Activated T-cell treated with anti-CD3 and anti-CD28 coated beads, Interleukin-2, amount 50 U/mL, for 4 hours (primary cell): ENCODE measurements around the gene SLC36A1. TPM values are rescaled to one million over a fixed set of nuclear protein-coding genes. Genes with fewer than 3 reads are reported as not detected.
"Not testable (repeated sequence)": the region's sequence is repeated elsewhere in the genome, so short reads cannot be mapped to it uniquely, and the experiment has no call there.

Source experiments
- ATAC-seq, 2 donors: fragments of 200-7000 bp; cut with Tn5 transposase; one replicate each; pipeline ENCODE4 v1.10.0; 2021
- DNase-seq: peaks from one replicate; pipeline ENCODE4 v3.0.0-alpha.2; 2020
- H3K27me3 Mint-ChIP-seq: one replicate; pipeline ENCODE4 v1.8.0; 2021; ENCODE audit warnings: low read depth, mixed read lengths
- H3K36me3 Mint-ChIP-seq: one replicate; pipeline ENCODE4 v1.8.0; 2022; ENCODE audit warnings: mixed read lengths; ENCODE audit not compliant: insufficient read depth
- H3K4me1 Mint-ChIP-seq: one replicate; pipeline ENCODE4 v1.8.0; 2021; ENCODE audit warnings: low read depth, mixed read lengths
- H3K4me3 Mint-ChIP-seq: one replicate; pipeline ENCODE4 v1.8.0; 2021; ENCODE audit warnings: mild to moderate bottlenecking, moderate library complexity, mixed read lengths
- H3K9me3 Mint-ChIP-seq: one replicate; pipeline ENCODE4 v1.8.0; 2021; ENCODE audit warnings: mixed read lengths
- total RNA-seq, 3 donors: library from RNA; stranded (reverse); gene quantifications; one replicate each; pipeline ENCODE4 v1.2.1, GENCODE V29; 2021

The SLC36A1 gene
- total RNA-seq = 1 to 10 TPM; 6.8 to 8.2 (median 6.8) TPM

DNA sequence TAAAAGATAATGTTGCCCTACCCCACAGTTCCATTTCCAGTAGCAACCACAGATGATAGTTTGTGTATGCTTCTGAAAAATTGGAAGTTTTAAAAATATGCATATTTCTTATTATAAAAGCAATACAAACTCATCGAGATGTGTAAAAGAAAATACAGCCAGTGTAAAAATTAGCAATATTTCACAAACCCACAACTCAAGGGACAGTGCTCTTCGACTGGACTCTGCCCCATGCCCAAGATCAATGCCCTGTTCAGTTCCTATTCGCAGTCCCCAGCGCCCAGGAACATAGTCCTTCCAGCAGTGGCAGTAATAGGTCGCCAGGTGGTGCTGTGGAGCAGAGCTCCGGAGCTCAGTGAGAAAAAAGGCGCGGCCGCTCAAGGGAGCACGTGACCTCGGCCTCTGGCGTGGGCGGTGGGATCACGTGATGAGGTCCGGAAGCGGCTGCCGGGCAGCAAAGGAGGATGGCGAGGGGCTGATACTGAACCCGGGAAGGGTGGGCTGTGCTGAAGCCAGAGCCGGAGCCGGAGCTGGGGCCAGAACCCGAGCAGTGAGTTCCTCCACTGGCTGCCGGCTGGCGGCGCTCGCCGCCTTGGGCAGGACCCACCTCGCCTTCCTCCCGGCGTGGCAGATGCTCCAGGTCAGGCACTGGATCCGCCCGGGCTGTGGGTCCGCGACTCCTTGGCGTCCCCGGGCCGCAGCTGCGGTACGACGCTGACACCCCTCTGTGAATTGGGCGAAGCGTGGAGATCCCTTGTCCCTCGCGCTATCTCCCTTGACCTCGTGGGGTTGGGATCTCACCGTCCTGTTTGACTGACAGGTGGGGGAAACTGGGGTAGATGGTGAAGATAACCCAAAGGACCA lies at the start of gene SLC36A1:
Gene SLC36A1, plus strand, starts transcription at position 430 of the 864 bp plus-strand sequence. CDS start 11,190 bp downstream, outside the sequence.
- ATAC-seq = peak; percentile 91 to 97
- Mint-ChIP-seq H3K27me3 (peaks cover 7% of the 10 kb centered on the region), H3K4me1 (peaks cover 18% of the 10 kb centered on the region), H3K4me3 (peak within 1 kb of the TSS; percentile 94), H3K36me3 (no peaks in the 10 kb centered on the region), H3K9me3 (no peaks in the 10 kb centered on the region)
- DNase-seq = peak; percentile 96

DNA sequence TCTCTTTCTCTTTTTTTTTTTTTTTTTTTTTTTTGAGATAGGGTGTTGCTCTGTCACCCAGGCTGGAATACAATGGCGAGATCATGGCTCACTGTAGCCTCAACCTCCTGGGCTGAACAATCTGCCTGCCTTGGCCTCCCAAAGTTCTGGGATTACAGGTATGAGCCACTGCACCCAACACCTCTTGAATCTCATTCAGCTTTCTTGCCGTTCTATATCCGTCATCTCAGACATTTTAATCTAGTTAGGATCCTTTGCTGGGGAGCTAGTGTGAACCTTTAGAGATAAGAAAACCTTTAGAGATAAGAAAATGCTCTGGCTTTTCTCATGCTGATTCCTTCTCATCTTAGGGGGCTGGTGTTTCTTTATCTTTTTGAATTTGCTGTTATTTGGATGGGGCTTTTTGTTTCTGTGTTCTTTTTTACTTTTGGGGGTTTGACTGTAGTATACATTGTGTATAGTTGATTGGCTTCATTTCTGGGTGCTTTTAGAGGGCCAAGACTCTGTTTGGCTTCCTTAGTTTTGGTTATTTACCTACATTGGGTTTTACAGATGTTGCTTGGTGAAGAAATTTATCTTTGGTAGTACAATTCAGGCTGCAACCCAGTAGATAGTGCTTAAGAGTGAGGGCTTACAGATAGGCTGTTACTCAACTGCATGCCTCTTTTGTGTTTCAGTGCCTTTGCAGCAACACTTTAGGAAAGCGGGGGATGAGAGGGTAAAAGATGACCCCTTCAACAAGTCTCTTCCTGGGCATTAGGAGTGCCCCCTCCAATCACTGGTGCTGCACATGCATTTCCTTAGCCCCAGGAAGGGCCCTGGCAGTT lies 41.9 kb upstream of the SLC36A1 start:
- Mint-ChIP-seq H3K4me1 (no peaks in the 10 kb centered on the region), H3K27me3 (peaks cover 45% of the 10 kb centered on the region), H3K4me3 (no peak overlapping the region), H3K9me3 (no peaks in the 10 kb centered on the region), H3K36me3 (no peaks in the 10 kb centered on the region)
- no peak for ATAC-seq
- DNase-seq = no peak

GRCh38 chr5:151406322-151406947 lies 41.0 kb upstream of the SLC36A1 start:
- Mint-ChIP-seq H3K4me3 (no peak overlapping the region), H3K4me1 (no peaks in the 10 kb centered on the region), H3K9me3 (no peaks in the 10 kb centered on the region), H3K27me3 (peaks cover 45% of the 10 kb centered on the region), H3K36me3 (no peaks in the 10 kb centered on the region)
- ATAC-seq = no peak
- DNase-seq = no peak

DNA sequence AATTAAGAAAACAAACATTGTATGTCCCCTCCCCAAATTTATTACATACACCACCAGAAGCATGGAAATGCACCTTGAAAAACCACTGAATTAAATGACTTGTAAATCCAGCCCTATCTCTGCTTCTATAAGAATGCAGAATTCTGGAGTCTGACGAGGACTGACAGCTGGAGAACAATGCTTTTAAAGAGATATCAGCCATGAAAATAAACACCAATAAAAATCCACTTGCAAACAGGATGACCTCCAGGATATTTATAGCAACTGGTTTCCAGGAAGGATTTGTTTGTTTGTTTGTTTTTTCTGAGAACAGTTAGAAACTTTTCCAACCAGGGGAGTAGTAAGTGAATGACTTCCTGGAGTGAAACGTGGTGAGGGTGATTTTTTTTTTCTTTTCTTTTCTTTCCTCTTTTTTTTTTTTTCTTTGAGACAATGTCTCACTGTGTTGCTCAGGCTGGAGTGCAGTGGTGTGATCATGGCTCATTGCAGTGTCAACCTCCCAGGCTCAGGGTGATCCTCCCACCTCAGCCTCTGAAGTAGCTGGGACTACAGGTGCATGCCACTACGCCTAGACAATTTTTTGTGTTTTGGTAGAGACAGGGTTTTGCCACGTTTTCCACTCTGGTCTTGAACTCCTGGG lies 38.7 kb upstream of the SLC36A1 start:
- H3K36me3 Mint-ChIP-seq = no peaks in the 10 kb centered on the region
- H3K27me3 Mint-ChIP-seq = peaks cover 41% of the 10 kb centered on the region
- ATAC-seq (no peak), DNase-seq (no peak)
- no peaks in the 10 kb centered on the region for H3K4me1 Mint-ChIP-seq
- H3K9me3 Mint-ChIP-seq = no peaks in the 10 kb centered on the region
- H3K4me3 Mint-ChIP-seq = no peak overlapping the region

- no peaks in the 10 kb centered on the region for H3K4me1 Mint-ChIP-seq
- H3K36me3 Mint-ChIP-seq = no peaks in the 10 kb centered on the region
- peaks cover 5% of the 10 kb centered on the region for H3K9me3 Mint-ChIP-seq
- no peak for ATAC-seq
- H3K27me3 Mint-ChIP-seq = peaks cover 26% of the 10 kb centered on the region
- H3K4me3 Mint-ChIP-seq = no peak overlapping the region
- DNase-seq = no peak
These were observed 33.6 kb upstream of the SLC36A1 start for GRCh38 chr5:151413800-151414199.

- DNase-seq (no peak), ATAC-seq (no peak)
- H3K4me1 Mint-ChIP-seq = no peaks in the 10 kb centered on the region
- no peaks in the 10 kb centered on the region for H3K36me3 Mint-ChIP-seq
- peaks cover 26% of the 10 kb centered on the region for H3K27me3 Mint-ChIP-seq
- no peak overlapping the region for H3K4me3 Mint-ChIP-seq
- peaks cover 9% of the 10 kb centered on the region for H3K9me3 Mint-ChIP-seq
These were observed 32.9 kb upstream of the SLC36A1 start for GRCh38 chr5:151414536-151414935.

GRCh38 chr5:151417712-151418111 lies 29.7 kb upstream of the SLC36A1 start:
- H3K4me3 Mint-ChIP-seq = no peak overlapping the region
- peaks cover 9% of the 10 kb centered on the region for H3K9me3 Mint-ChIP-seq
- H3K4me1 Mint-ChIP-seq = no peaks in the 10 kb centered on the region
- peaks cover 8% of the 10 kb centered on the region for H3K27me3 Mint-ChIP-seq
- ATAC-seq (no peak), DNase-seq (no peak)
- H3K36me3 Mint-ChIP-seq = no peaks in the 10 kb centered on the region

DNA sequence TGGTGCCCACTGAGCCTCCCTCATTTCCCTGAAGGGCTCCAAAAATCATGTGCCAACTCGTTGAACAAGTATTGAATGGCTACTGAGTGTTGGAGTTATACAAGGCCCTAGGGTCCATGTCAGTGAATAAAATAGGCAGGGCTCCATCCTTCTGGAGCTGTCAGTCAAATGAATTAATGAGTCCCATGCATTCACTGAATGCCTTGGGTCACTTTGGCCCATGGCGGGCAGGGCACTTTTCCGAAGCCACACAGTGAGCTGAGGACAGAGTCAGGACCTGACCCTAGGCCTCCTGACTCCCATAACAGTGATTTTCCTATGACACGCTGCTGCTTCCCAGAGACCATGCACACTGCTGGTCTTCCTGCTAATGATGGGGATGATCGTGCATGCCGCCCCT lies 27.3 kb upstream of the SLC36A1 start:
- Mint-ChIP-seq H3K36me3 (no peaks in the 10 kb centered on the region), H3K4me3 (no peak overlapping the region), H3K4me1 (no peaks in the 10 kb centered on the region), H3K9me3 (peaks cover 9% of the 10 kb centered on the region), H3K27me3 (peaks cover 15% of the 10 kb centered on the region)
- ATAC-seq (no peak), DNase-seq (no peak)

- H3K4me1 Mint-ChIP-seq = no peaks in the 10 kb centered on the region
- no peaks in the 10 kb centered on the region for H3K9me3 Mint-ChIP-seq
- H3K36me3 Mint-ChIP-seq = no peaks in the 10 kb centered on the region
- DNase-seq (no peak), ATAC-seq (no peak)
- H3K4me3 Mint-ChIP-seq = no peak overlapping the region
- peaks cover 23% of the 10 kb centered on the region for H3K27me3 Mint-ChIP-seq
These were observed 22.4 kb upstream of the SLC36A1 start for GRCh38 chr5:151424892-151425523.

DNA sequence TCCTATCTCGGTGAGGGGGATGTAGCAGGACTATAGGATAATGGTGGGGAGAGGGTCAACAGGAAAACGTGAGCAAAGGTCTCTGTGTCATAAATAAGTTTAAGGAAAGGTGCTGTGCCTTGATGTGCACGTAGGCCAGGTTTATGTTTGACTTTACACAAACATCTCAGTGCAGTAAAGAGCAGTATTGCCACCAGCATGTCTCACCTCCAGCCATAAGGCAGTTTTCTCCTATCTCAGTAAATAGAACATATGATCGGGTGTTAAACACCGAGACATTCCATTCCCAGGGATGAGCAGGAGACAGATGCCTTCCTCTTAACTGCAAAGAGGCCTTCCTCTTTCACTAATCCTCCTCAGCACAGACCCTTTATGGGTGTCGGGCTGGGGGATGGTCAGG lies 21.1 kb upstream of the SLC36A1 start:
- H3K4me1 Mint-ChIP-seq, H3K36me3 Mint-ChIP-seq, H3K9me3 Mint-ChIP-seq, DNase-seq, ATAC-seq, H3K4me3 Mint-ChIP-seq: not testable (repeated sequence)
- H3K27me3 Mint-ChIP-seq = peaks cover 26% of the 10 kb centered on the region

- Mint-ChIP-seq H3K27me3 (peaks cover 26% of the 10 kb centered on the region), H3K36me3 (no peaks in the 10 kb centered on the region), H3K9me3 (no peaks in the 10 kb centered on the region), H3K4me3 (no peak overlapping the region), H3K4me1 (no peaks in the 10 kb centered on the region)
- no peak for DNase-seq
- peak; percentile 30 to 41 for ATAC-seq
These were observed 20.1 kb upstream of the SLC36A1 start for GRCh38 chr5:151427258-151427657.

- no peak for ATAC-seq
- no peaks in the 10 kb centered on the region for H3K4me1 Mint-ChIP-seq
- no peak overlapping the region for H3K4me3 Mint-ChIP-seq
- H3K9me3 Mint-ChIP-seq = no peaks in the 10 kb centered on the region
- H3K36me3 Mint-ChIP-seq = no peaks in the 10 kb centered on the region
- no peak for DNase-seq
- peaks cover 15% of the 10 kb centered on the region for H3K27me3 Mint-ChIP-seq
These were observed 16.7 kb upstream of the SLC36A1 start for GRCh38 chr5:151430731-151431130.

DNA sequence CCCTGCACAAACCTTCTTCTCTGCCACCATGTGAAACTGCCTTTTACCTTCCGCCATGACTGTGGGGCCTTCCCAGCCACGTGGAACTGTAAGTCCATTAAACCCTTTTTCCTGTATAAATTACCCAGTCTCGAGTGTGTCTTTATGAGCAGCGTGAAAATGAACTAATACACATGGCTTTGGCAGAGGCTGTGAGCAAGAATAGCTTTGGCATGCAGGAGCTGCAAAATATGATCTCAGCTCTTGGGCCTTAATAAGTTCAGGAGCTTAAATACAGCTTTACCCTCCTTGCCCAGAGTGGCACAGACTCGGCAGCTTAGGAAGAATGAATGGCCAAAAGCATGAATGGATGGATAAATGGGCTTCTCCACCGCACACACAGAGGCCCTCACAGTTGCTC lies 15.7 kb upstream of the SLC36A1 start:
- Mint-ChIP-seq H3K4me1 (no peaks in the 10 kb centered on the region), H3K4me3 (no peak overlapping the region), H3K9me3 (no peaks in the 10 kb centered on the region), H3K36me3 (no peaks in the 10 kb centered on the region), H3K27me3 (peaks cover 17% of the 10 kb centered on the region)
- DNase-seq (no peak), ATAC-seq (no peak)

DNA sequence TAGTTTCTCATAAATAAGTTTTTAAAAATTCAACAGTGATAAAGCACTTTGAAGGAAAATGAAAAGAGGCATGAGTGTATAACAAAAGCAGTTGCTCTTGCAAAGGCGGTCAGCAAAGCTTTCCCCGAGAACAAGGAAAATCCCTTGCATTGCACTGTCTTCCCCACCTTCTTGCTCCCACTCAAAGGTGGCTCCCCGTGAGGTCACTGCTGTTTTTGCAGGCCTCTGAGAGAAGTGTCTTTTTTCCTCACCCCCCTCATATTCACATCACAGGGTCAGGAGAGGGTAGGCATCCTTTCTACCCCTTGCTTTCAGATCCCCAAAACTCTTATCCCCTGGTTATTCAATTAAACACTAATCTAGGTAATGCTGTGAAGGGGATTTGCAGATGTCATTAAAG lies 15.2 kb upstream of the SLC36A1 start:
- DNase-seq (no peak), ATAC-seq (no peak)
- H3K9me3 Mint-ChIP-seq = no peaks in the 10 kb centered on the region
- no peak overlapping the region for H3K4me3 Mint-ChIP-seq
- no peaks in the 10 kb centered on the region for H3K4me1 Mint-ChIP-seq
- no peaks in the 10 kb centered on the region for H3K36me3 Mint-ChIP-seq
- peaks cover 17% of the 10 kb centered on the region for H3K27me3 Mint-ChIP-seq
